HepG2 (cell line): ENCODE data around the gene GRIP1. TPM values are rescaled to one million over a fixed set of nuclear protein-coding genes. Genes with fewer than 3 reads are reported as not detected.

Experiments used
- CEBPG ChIP-seq: IDR thresholded peaks from 2 replicates; pipeline ENCODE4 v1.6.1; 2016
- HMGA1 ChIP-seq: sonication (generic); formaldehyde crosslinking; conservative IDR thresholded peaks from 2 replicates; pipeline ENCODE4 v1.4.0; 2020; ENCODE audit warnings: missing genetic modification reagents
- HOXD1 ChIP-seq: sonication (generic); formaldehyde crosslinking; IDR thresholded peaks from 2 replicates; pipeline ENCODE4 v1.5.0; 2020; ENCODE audit warnings: missing genetic modification reagents
- KMT2A ChIP-seq: sonication (generic); formaldehyde crosslinking; IDR thresholded peaks from 2 replicates; pipeline ENCODE4 v1.4.0; 2020; ENCODE audit warnings: missing genetic modification reagents
- MTA3 ChIP-seq: sonication (generic); formaldehyde crosslinking; IDR thresholded peaks from 2 replicates; pipeline ENCODE4 v1.4.0; 2020; ENCODE audit warnings: missing genetic modification reagents
- NKX3-1 ChIP-seq: sonication (generic); formaldehyde crosslinking; IDR thresholded peaks from 2 replicates; pipeline ENCODE4 v1.5.0; 2020; ENCODE audit warnings: missing genetic modification reagents
- POLR2AphosphoS5 ChIP-seq: IDR thresholded peaks from 2 replicates; pipeline ENCODE4 v1.6.1; 2012; ENCODE audit warnings: low read depth, low read length
- TGIF2 ChIP-seq: IDR thresholded peaks from 2 replicates; pipeline ENCODE4 v1.6.1; 2016; ENCODE audit warnings: control low read depth, missing compliant biosample characterization
- ZBTB38 ChIP-seq: sonication (generic); formaldehyde crosslinking; IDR thresholded peaks from 2 replicates; pipeline ENCODE4 v1.5.1; 2020; ENCODE audit warnings: mild to moderate bottlenecking, missing genetic modification reagents
- ZFP37 ChIP-seq: sonication (generic); formaldehyde crosslinking; IDR thresholded peaks from 2 replicates; pipeline ENCODE4 v1.4.0; 2020; ENCODE audit warnings: missing genetic modification reagents, borderline replicate concordance
- ZNF383 ChIP-seq: sonication (generic); formaldehyde crosslinking; IDR thresholded peaks from 2 replicates; pipeline ENCODE4 v1.4.0; 2020; ENCODE audit warnings: missing genetic modification reagents, mild to moderate bottlenecking, borderline replicate concordance
- ZNF530 ChIP-seq: sonication (generic); formaldehyde crosslinking; IDR thresholded peaks from 2 replicates; pipeline ENCODE4 v1.5.0; 2020; ENCODE audit warnings: low read depth, mild to moderate bottlenecking, missing genetic modification reagents
- ZNF550 ChIP-seq: sonication (generic); formaldehyde crosslinking; IDR thresholded peaks from 2 replicates; pipeline ENCODE4 v1.4.0; 2020; ENCODE audit warnings: mild to moderate bottlenecking, missing genetic modification reagents, borderline replicate concordance
- ZNF589 ChIP-seq: sonication (generic); formaldehyde crosslinking; conservative IDR thresholded peaks from 2 replicates; pipeline ENCODE4 v1.8.0; 2022; ENCODE audit warnings: mild to moderate bottlenecking, moderate library complexity, missing genetic modification reagents
- ZNF724P ChIP-seq: sonication (generic); formaldehyde crosslinking; IDR thresholded peaks from 2 replicates; pipeline ENCODE4 v1.8.0; 2022; ENCODE audit warnings: missing genetic modification reagents, borderline replicate concordance
- ZNF75D ChIP-seq: sonication (generic); formaldehyde crosslinking; IDR thresholded peaks from 2 replicates; pipeline ENCODE4 v1.8.1; 2023; ENCODE audit warnings: missing genetic modification reagents, mild to moderate bottlenecking, borderline replicate concordance
- ZNF788 ChIP-seq: sonication (generic); formaldehyde crosslinking; IDR thresholded peaks from 2 replicates; pipeline ENCODE4 v1.5.0; 2020; ENCODE audit warnings: mild to moderate bottlenecking, missing genetic modification reagents, borderline replicate concordance
- polyA plus RNA-seq, 8 experiments: library from polyadenylated mRNA; depleted of rRNA in 3 of 8; stranded (reverse) in 7 of 8; unstranded in 1 of 8; fragments of >200 nt; fragmentation: Illumina TruSeq in 4 of 8; extraction: Trizol in 4 of 8; gene quantifications; 2 replicates each; pipeline versions ENCODE4 v1.2.1 to v1.2.3, GENCODE V29; 2011 to 2016; ENCODE audit warnings: low read depth in 4 of 8, missing spikeins in 1 of 8, mixed read lengths in 1 of 8; ENCODE audit not compliant: insufficient read depth in 1 of 8
- total RNA-seq, 5 experiments: library from RNA; depleted of rRNA; stranded (reverse); fragments of >200 nt; fragmentation: Illumina TruSeq; extraction: Trizol; gene quantifications; 2 replicates each; pipeline ENCODE4 v1.2.3, GENCODE V29; 2016; ENCODE audit warnings: low read depth in 1 of 5
- TF ChIP-seq, protein P1 (sequence below): sonication (generic); formaldehyde crosslinking; IDR thresholded peaks from 2 replicates; pipeline ENCODE4 v1.8.0; 2022; ENCODE audit warnings: missing genetic modification reagents, mild to moderate bottlenecking, inconsistent platforms, borderline replicate concordance
- TF ChIP-seq, protein P2 (sequence below): sonication (generic); formaldehyde crosslinking; IDR thresholded peaks from 2 replicates; pipeline ENCODE4 v1.5.0; 2020; ENCODE audit warnings: mild to moderate bottlenecking, missing genetic modification reagents, borderline replicate concordance
- TF ChIP-seq, protein P3 (sequence below): sonication (generic); formaldehyde crosslinking; IDR thresholded peaks from 2 replicates; pipeline ENCODE4 v1.5.0; 2020; ENCODE audit warnings: missing genetic modification reagents, mild to moderate bottlenecking, borderline replicate concordance
- TF ChIP-seq, protein P4 (sequence below), 2 experiments: sonication (generic) in 1 of 2; formaldehyde crosslinking in 1 of 2; IDR thresholded peaks; 2 replicates each; pipeline versions ENCODE4 v1.5.1 to v1.6.1; 2011 to 2020; ENCODE audit warnings: borderline replicate concordance in 1 of 2, low read depth in 1 of 2, low read length in 1 of 2, mild to moderate bottlenecking in 1 of 2, missing genetic modification reagents in 1 of 2, moderate library complexity in 1 of 2

Gene GRIP1
- total and polyA plus RNA-seq, 2 of the 13 experiments (the other 11 are each of a cell fraction or from before 2014, with no cell fraction given): not detected

DNA sequence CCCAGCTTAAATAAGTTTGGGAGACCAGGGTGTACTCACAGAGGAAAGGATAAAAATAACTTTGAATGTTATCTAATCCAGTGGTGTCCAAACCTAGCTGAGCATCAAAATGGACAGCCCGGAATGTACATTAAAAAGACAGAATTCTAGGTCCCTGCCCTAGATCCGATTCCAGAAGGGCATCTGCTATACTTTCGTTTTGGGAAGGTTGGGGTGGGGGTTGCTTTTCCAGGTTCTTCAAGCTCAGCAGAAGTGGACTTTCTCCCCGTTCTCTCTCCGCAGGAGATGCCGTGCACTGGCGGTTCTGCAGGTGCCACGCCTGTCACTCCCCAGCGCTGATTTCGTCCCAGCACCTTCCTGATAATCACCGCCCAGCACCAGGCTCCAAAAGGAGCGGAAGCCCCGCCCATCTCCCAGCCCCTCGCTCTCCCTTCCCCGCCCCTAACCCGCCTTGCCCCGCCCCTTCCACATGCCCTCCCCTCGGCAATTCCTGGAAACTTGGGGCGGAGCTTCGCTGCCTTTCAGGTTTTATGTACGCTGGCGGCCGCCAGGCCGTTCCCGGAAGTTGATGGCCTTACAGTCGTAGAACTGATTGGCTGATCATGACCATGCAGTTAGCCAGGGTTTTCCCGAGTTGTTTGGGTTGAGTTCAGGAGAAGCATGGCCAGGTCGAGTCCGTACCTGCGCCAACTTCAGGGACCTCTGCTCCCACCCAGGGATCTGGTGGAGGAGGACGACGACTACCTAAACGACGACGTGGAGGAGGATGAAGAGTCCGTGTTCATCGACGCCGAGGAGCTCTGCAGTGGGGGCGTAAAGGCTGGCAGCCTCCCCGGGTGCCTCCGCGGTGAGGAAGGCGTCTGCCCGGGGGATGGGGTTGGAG, 376.7 kb downstream of the GRIP1 start, which contains the start of gene HELB (continued):
- TF ChIP-seq ZNF530 (CRISPR knock-in tag) (no peak), ZNF550 (no peak), KMT2A (CRISPR knock-in tag) (peak; percentile 81), MTA3 (CRISPR knock-in tag) (no peak), ZNF788 (CRISPR knock-in tag) (peak; percentile 74; the same call in 1 of the 2 replicates), ZNF589 (no peak), ZNF75D (CRISPR knock-in tag) (no peak), POLR2AphosphoS5 (peak; percentile 89), ZNF724P (CRISPR knock-in tag) (no peak), ZFP37 (CRISPR knock-in tag) (0 out of 2 replicates have a peak, but pooled peaks have one; percentile 38), HOXD1 (CRISPR knock-in tag) (no peak), HMGA1 (CRISPR knock-in tag) (no peak), ZNF383 (no peak), ZBTB38 (0 out of 2 replicates have a peak, but pooled peaks have one; percentile 35), NKX3-1 (CRISPR knock-in tag) (0 out of 2 replicates have a peak, but pooled peaks have one; percentile 21), TGIF2 (CRISPR knock-in tag) (no peak), CEBPG (CRISPR knock-in tag) (no peak)
- TF ChIP-seq, protein P1, sequence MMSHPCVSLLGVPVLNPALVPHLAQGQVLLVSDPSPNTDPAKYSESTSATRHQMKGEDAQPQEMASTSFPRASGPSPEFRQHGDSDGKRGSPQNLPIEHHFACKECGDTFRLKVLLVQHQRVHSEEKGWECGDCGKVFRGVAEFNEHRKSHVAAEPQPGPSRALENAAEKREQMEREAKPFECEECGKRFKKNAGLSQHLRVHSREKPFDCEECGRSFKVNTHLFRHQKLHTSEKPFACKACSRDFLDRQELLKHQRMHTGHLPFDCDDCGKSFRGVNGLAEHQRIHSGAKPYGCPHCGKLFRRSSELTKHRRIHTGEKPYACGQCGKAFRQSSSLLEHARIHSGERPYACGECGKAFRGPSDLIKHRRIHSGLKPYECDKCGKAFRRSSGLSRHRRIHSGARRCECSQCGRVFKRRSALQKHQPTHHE: peak; percentile 74; the same call in 1 of the 2 replicates
- TF ChIP-seq, protein P2, sequence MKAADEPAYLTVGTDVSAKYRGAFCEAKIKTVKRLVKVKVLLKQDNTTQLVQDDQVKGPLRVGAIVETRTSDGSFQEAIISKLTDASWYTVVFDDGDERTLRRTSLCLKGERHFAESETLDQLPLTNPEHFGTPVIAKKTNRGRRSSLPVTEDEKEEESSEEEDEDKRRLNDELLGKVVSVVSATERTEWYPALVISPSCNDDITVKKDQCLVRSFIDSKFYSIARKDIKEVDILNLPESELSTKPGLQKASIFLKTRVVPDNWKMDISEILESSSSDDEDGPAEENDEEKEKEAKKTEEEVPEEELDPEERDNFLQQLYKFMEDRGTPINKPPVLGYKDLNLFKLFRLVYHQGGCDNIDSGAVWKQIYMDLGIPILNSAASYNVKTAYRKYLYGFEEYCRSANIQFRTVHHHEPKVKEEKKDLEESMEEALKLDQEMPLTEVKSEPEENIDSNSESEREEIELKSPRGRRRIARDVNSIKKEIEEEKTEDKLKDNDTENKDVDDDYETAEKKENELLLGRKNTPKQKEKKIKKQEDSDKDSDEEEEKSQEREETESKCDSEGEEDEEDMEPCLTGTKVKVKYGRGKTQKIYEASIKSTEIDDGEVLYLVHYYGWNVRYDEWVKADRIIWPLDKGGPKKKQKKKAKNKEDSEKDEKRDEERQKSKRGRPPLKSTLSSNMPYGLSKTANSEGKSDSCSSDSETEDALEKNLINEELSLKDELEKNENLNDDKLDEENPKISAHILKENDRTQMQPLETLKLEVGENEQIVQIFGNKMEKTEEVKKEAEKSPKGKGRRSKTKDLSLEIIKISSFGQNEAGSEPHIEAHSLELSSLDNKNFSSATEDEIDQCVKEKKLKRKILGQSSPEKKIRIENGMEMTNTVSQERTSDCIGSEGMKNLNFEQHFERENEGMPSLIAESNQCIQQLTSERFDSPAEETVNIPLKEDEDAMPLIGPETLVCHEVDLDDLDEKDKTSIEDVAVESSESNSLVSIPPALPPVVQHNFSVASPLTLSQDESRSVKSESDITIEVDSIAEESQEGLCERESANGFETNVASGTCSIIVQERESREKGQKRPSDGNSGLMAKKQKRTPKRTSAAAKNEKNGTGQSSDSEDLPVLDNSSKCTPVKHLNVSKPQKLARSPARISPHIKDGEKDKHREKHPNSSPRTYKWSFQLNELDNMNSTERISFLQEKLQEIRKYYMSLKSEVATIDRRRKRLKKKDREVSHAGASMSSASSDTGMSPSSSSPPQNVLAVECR (CRISPR knock-in tag): peak; percentile 84
- TF ChIP-seq, protein P3, sequence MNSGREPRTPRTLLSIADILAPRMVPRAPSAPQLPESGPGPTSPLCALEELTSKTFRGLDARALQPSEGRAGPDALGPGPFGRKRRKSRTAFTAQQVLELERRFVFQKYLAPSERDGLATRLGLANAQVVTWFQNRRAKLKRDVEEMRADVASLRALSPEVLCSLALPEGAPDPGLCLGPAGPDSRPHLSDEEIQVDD (CRISPR knock-in tag): no peak
- TF ChIP-seq, protein P4, sequence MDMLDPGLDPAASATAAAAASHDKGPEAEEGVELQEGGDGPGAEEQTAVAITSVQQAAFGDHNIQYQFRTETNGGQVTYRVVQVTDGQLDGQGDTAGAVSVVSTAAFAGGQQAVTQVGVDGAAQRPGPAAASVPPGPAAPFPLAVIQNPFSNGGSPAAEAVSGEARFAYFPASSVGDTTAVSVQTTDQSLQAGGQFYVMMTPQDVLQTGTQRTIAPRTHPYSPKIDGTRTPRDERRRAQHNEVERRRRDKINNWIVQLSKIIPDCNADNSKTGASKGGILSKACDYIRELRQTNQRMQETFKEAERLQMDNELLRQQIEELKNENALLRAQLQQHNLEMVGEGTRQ (IDR thresholded peaks at IDR 0.05; ENCODE audit: low read depth, low read length): no peak
- TF ChIP-seq, protein P4 (CRISPR knock-in tag; IDR thresholded peaks at IDR 0.05; ENCODE audit: borderline replicate concordance): no peak; the same call in 1 of the 2 replicates
